ENCODE measurements around the gene DDR2.

DDR2 gene

DNA sequence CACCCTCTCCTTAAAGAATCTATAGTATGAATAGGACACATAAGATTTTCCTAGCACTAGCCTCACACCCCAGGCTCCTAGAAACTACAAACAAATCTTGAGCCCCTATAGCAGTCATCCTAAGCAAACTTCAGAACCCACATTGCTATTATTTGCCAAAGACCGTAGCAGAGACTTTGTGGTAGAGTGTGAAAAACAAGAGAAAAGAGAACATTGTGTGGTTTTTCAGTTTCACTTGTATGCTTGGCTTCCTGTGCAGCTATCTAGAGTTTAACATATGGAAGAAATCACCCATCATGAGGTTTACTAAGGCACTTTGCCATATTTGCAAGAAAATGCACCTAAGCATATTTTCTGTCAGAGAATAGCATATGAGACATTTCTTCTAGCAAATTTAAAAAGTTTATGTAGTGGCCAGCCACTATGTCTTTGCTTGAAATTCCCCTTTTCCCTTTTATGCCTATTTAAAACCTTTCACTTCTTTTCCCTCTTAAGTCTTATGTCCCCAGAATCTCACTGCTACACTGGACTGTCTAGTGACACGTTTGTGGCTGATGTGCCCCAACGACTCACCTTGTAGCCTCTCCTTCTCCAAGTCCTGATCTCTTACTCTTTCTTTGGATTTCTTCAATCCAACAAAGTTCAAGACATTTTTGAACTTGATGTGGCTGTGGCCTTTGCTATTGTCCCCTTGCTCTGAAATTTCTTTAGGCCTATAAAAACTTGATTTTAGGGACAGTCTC, 203.1 kb downstream of the DDR2 start:
- DNase-seq (ENCODE audit: low read depth in 2 of 2), result no peak
